Lower leg skin (tissue), 4 donors: Measurements from ENCODE around the gene ARHGAP15. TPM values are rescaled to one million over a fixed set of nuclear protein-coding genes. Genes with fewer than 3 reads are reported as not detected.

Source experiments
- DNase-seq, 2 donors: peaks; one replicate each; pipeline ENCODE4 v3.0.0-alpha.2; 2019; ENCODE audit warnings: low spot score in 2 of 2
- H3K4me3 ChIP-seq: fragments of 200-600 bp; sonication (generic); 2 replicates; pipeline ENCODE4 v1.5.1; 2017; ENCODE audit warnings: mild to moderate bottlenecking, low read depth; ENCODE audit not compliant: poor library complexity, severe bottlenecking
- POLR2A ChIP-seq, 2 donors: fragments of 450-650 bp; IDR thresholded peaks; one replicate each; pipeline ENCODE4 v1.6.1; 2016 to 2017; ENCODE audit warnings: antibody characterized with exemption in 2 of 2, mild to moderate bottlenecking in 1 of 2, moderate library complexity in 1 of 2
- WGBS, 2 donors: methylation state at CpG; one replicate each; pipeline ENCODE4 v1.1.5; 2018; 5-methylcytosine and 5-hydroxymethylcytosine counted together
- intact Hi-C: fragments of 100-400 bp; cut with DNase I; formaldehyde crosslinking; loops from one replicate; pipeline ENCODE4 v1.15.0; 2023; ENCODE audit warnings: low total_unique reads
- total RNA-seq, 4 donors: library from RNA; depleted of rRNA; stranded (reverse); fragments of >200 nt; gene quantifications; one replicate each; pipeline ENCODE4 v1.1.0, GENCODE V29; 2016
- TF ChIP-seq, protein P1 (sequence below), 3 donors: fragments of 450-650 bp; IDR thresholded peaks; one replicate each; pipeline ENCODE4 v1.5.1; 2016; ENCODE audit warnings: antibody characterized with exemption in 3 of 3, mild to moderate bottlenecking in 3 of 3, moderate library complexity in 2 of 3

The ARHGAP15 gene
- total RNA-seq, 4 donors from 2014 or later: 1.1 to 4.6 (median 2.4) TPM

DNA sequence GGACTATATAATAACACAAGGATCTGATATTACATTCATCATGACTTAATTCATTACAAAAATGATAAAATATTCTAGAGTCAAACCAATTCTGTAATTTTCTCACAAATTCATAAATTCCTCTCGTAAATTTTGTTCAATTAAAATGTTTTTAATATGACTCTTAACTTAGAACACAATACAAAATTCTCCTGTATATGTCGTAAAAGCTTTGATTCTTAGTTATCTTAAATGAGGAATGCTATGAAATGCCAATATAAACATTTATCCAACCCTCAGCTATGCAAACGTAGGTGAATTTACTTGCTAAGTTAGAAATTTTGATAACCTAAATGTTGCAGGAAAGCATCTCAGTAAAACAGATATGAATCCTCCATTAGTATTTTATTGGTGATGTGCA lies 28.9 kb downstream of the ARHGAP15 start:
- no peak overlapping the region for H3K4me3 ChIP-seq
- WGBS, 2 donors: 73 to 74% methylated on average over 3 of the region's 3 CpGs
- no peak for TF ChIP-seq POLR2A (IDR thresholded peaks at IDR 0.05)
- TF ChIP-seq, protein P1, sequence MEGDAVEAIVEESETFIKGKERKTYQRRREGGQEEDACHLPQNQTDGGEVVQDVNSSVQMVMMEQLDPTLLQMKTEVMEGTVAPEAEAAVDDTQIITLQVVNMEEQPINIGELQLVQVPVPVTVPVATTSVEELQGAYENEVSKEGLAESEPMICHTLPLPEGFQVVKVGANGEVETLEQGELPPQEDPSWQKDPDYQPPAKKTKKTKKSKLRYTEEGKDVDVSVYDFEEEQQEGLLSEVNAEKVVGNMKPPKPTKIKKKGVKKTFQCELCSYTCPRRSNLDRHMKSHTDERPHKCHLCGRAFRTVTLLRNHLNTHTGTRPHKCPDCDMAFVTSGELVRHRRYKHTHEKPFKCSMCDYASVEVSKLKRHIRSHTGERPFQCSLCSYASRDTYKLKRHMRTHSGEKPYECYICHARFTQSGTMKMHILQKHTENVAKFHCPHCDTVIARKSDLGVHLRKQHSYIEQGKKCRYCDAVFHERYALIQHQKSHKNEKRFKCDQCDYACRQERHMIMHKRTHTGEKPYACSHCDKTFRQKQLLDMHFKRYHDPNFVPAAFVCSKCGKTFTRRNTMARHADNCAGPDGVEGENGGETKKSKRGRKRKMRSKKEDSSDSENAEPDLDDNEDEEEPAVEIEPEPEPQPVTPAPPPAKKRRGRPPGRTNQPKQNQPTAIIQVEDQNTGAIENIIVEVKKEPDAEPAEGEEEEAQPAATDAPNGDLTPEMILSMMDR (IDR thresholded peaks at IDR 0.05): no peak
- intact Hi-C loops: no loop called here
- no peak for DNase-seq

DNA sequence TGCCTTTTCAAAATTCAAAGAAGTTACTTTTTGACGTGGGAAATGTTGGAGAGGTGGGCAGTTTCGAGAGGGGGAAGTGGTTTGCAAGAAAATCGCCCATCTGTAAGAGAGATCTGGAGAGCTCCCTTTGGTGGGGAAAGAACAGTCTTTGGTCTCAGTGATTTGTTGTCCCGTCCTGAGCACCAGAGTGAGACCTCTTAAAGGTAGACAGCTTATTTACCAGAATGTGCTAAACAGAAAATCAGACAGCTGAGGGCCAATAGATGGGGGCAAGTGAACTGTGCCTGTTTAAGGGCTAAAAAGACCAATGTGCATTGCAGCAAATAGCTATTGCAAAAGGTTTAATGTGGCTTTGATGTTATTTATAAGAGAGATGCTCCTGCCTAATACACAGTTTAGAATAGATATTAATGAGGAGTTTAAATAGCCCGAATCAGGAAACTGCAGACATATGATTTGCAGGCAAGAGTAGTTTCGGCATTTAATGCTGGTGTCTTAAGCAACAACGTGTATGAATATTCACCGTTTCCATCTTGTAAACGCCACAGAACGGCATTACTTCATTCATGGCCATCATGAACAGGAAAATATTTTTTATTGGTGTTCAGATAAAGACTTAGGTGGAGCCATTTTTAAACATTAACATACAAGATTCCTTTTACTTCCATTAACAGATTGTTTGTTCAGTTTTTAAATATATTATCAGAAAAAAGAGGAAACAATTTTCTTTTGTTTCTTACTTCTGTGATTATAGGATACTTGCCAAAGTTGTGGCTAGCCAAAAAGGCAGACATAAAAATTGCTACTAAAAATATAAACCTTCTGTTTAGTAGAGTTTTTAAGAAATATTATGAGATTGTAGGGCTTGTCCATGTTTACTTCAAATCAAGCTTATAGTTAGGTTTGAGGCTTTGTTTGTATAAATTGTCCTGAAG lies 29.6 kb downstream of the ARHGAP15 start:
- WGBS, 2 donors: 64 to 73% methylated on average over 10 of the region's 10 CpGs
- no peak overlapping the region for H3K4me3 ChIP-seq
- no peak for DNase-seq
- intact Hi-C loops: no loop called here
- TF ChIP-seq, protein P1 (IDR thresholded peaks at IDR 0.05): no peak
- TF ChIP-seq POLR2A (IDR thresholded peaks at IDR 0.05): no peak

DNA sequence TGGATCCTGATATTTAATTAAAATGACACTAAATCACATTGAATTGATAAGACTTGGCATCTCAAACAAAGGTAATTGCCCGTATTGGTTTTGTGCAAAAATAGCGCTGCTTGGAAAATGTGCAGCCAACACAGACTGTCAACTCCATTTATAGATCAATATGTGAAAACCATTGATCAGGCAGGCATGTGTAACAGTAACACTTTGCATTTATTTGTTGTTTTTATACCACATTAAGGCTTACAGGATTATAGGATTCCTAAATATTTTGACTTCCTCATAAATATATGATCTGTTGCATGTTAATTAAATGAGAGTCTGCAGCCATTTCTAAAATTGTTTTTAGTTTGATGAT lies 30.2 kb downstream of the ARHGAP15 start:
- DNase-seq: no peak
- H3K4me3 ChIP-seq: no peak overlapping the region
- intact Hi-C loops: no loop called here
- 78 to 79% methylated on average over 2 of the region's 2 CpGs for WGBS, 2 donors
- no peak for TF ChIP-seq POLR2A (IDR thresholded peaks at IDR 0.05)
- TF ChIP-seq, protein P1 (IDR thresholded peaks at IDR 0.05): no peak

DNA sequence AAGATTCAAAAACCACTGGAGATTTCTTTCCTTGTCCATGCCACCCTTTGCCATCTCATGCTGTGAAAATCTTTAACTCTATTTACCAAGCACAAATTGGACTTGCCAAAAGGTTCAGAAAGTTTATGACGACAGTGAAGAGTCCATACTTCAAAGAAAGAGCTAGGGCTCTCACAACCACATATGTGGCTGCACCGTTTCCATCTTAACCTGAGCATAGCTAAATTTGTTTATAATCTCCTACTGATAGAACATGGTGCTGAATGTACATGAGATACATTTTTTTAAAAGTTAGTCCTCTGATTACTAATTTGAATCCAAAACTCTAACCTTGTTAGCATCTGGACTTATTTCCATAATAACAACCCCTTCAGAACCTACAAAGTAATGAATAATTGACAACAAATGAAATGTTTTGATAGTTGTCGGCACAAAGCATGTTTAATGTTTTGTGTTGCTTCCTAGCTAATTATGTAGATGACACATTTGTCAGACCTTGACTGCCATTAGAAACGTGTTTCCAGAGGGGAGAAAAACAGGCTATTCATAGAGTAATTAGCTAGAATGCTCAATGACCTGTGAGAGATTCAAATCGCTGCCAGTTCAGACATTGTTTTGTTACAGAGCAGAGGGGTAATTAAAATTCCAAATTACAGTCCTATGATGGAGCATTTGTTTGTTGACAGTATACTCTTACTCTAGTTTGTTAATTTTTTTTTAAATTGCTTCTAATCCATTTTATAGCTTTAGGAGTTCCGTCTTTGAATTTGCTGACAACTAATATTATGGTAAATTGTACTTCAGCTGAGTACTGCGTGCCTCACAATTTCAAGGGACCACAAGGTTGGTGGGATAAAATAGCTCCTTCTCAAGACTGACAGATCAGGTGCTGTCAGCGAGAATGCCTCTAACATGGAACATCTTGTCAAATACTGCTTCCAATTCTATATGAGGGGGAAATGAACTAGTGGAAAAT lies 31.8 kb downstream of the ARHGAP15 start:
- no peak overlapping the region for H3K4me3 ChIP-seq
- 75% methylated on average over 8 of the region's 8 CpGs for WGBS, 2 donors
- intact Hi-C loops: no loop called here
- DNase-seq: no peak
- TF ChIP-seq, protein P1 (IDR thresholded peaks at IDR 0.05): no peak
- TF ChIP-seq POLR2A (IDR thresholded peaks at IDR 0.05): no peak

DNA sequence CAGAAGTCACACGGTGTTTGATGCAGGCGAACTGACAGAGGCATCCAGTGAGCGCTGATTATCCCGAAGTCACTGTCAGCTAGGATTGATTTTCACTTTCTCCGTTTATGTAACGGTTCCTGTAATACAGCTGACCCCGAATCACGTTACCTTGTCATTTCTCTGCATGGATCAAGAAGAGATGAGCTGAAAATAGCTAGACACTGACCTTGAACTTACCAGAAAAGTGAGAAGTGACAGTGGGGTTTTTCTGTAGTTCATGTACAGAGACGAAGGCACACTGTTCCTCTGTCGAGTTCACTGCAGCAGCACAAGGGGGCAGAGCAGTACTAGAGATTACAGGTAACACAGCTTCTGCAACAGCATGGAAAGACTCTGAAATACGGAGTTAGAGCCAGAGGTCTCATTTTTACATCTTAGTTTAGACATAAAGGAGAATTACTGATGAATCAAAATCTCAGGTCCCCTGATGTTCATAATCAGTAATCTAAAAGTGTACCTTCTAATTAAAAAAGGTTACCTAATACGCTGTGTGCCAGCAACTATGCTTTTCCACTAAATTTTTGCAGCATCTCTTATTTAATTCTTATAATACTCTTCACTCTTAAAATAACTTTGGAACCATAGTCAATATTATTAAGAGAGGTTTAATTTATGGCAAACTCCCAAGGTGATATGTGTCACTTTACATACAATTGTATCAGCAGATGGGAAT lies 33.1 kb downstream of the ARHGAP15 start:
- no peak for DNase-seq
- intact Hi-C loops: no loop called here
- 54% methylated on average over 12 of the region's 12 CpGs for WGBS, 2 donors
- no peak overlapping the region for H3K4me3 ChIP-seq
- TF ChIP-seq POLR2A (IDR thresholded peaks at IDR 0.05): no peak
- TF ChIP-seq, protein P1 (IDR thresholded peaks at IDR 0.05): peak in 1 of 3 donors; percentile 52
